Activated CD8-positive, alpha-beta T cell treated with anti-CD3 and anti-CD28 coated beads, Interleukin-2, amount 10 ng/mL, durations not matched to agents 7 days and 5 days (primary cell): ENCODE results near the gene HOXA6. TPM values are rescaled to one million over a fixed set of nuclear protein-coding genes. Genes with fewer than 3 reads are reported as not detected.

Source experiments
- ATAC-seq: fragments of 150-1000 bp; cut with Tn5 transposase; one replicate; pipeline ENCODE4 v1.10.0; 2021; ENCODE audit warnings: moderate library complexity
- CTCF ChIA-PET: fragments of 350-600 bp; sonication (Branson Sonifier 250); formaldehyde crosslinking; loops from one replicate; lab custom pipeline; 2021; ENCODE audit warnings: antibody characterized with exemption; lab: Charles Lee
- POLR2A ChIA-PET: fragments of 350-600 bp; sonication (Branson Sonifier 250); formaldehyde crosslinking; loops from one replicate; lab custom pipeline; 2021; ENCODE audit warnings: antibody characterized with exemption; lab: Charles Lee
- DNase-seq: peaks from one replicate; pipeline ENCODE4 v3.0.0-alpha.2; 2020
- H3K27ac Mint-ChIP-seq: one replicate; pipeline ENCODE4 v1.8.0; 2021; ENCODE audit warnings: mild to moderate bottlenecking, mixed read lengths
- H3K27me3 Mint-ChIP-seq: one replicate; pipeline ENCODE4 v1.8.0; 2021; ENCODE audit warnings: low read depth, mixed read lengths
- H3K36me3 Mint-ChIP-seq: one replicate; pipeline ENCODE4 v1.8.0; 2021; ENCODE audit warnings: low read depth, mixed read lengths
- H3K4me1 Mint-ChIP-seq: one replicate; pipeline ENCODE4 v1.8.0; 2021; ENCODE audit warnings: low read depth, mixed read lengths
- H3K4me3 Mint-ChIP-seq: one replicate; pipeline ENCODE4 v1.8.0; 2021; ENCODE audit warnings: mild to moderate bottlenecking, mixed read lengths
- H3K9me3 Mint-ChIP-seq: one replicate; pipeline ENCODE4 v1.8.0; 2022; ENCODE audit warnings: mixed read lengths; ENCODE audit not compliant: insufficient read depth
- total RNA-seq, 2 experiments: library from RNA; stranded (reverse); gene quantifications; one replicate each; pipeline ENCODE4 v1.2.3, GENCODE V29; 2021

Gene HOXA6
- total RNA-seq, 2 experiments from 2014 or later, result not detected

DNA sequence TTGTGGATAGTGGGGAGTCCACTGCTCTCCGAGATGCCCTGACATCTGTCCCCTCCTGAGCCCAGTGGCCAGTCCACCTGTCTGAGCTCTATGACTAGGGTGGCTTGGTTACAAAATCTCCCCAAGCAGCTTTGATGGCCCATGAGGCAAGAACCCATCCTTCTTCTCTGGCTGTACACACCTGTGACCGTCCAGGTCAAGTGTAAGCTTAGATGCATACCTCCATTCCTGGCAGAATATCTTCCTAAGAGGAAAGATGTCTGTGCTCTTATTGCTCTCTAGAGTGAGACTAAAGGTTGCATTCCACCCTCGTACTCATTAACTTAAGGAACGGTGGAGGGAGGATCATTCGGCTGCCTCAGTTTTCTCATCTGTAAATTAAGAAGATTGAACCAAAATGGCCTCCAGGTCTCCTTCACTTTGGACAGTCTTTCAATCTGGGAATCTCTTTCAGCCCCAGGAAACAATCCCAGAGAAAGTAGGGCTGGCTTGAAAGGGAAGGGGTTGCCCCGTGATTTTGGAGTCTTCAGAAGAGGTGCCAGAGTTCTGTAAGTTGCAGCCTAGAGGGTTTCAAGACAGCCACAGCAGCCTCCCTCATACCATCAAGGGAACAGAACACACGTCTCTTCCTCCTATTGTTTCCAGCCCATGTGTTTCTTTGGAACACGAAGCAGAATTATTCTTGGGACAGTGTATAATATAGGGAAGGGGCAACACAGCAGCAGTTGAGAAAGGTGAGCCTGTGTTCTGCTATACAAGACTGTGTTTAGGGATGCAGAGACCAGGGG lies 22.5 kb downstream of the HOXA6 start:
- no peak for ATAC-seq
- no peak for DNase-seq
- Mint-ChIP-seq H3K4me1 (peaks cover 2% of the 10 kb centered on the region), H3K27ac (no peak overlapping the region), H3K4me3 (no peak overlapping the region), H3K27me3 (peaks cover 28% of the 10 kb centered on the region), H3K36me3 (no peaks in the 10 kb centered on the region), H3K9me3 (no peaks in the 10 kb centered on the region)
- ChIA-PET POLR2A (no interaction called here), CTCF (no interaction called here)

DNA sequence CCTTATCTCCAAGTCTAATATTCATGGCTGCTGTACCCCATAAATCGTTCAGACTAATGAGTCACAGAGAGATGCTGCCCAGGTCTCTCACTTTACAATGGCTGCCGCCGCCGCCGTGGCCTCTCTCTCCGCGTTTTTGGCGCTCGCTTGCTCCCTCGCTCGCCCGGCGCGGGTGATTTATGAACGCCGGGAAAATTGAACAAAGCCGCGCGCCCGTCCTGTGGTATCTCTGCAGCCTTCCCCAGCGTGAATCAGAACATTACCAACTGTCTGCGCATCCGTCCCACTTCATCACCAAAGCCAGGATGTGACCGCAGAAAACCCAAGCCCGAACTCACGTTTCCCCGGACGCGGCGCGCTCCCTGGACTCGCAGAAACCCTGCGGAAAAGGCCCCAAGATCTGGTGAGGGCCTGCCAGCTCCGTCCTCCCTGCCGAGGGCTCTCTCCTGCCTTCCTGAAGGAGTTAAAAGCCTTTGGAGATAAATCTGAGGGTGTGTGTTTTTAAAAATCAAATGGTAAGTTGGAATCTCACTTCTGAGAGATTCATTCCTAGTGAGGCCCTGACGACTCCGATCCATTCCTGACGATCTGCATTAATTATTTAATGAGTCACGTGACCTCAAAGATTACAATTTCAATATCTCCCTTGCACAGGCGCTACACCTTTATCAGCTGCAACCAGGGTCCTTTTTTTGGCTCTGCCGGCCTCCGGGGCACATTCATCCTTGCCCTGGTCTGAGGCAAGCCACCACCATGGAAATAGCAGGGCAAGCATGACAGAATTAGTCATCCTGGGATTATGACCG lies 23.3 kb downstream of the HOXA6 start:
- ChIA-PET POLR2A (no interaction called here), CTCF (no interaction called here)
- ATAC-seq (no peak), DNase-seq (no peak)
- Mint-ChIP-seq H3K36me3 (no peaks in the 10 kb centered on the region), H3K4me3 (no peak overlapping the region), H3K9me3 (no peaks in the 10 kb centered on the region), H3K27ac (no peak overlapping the region), H3K4me1 (peaks cover 2% of the 10 kb centered on the region), H3K27me3 (peaks cover 28% of the 10 kb centered on the region)

DNA sequence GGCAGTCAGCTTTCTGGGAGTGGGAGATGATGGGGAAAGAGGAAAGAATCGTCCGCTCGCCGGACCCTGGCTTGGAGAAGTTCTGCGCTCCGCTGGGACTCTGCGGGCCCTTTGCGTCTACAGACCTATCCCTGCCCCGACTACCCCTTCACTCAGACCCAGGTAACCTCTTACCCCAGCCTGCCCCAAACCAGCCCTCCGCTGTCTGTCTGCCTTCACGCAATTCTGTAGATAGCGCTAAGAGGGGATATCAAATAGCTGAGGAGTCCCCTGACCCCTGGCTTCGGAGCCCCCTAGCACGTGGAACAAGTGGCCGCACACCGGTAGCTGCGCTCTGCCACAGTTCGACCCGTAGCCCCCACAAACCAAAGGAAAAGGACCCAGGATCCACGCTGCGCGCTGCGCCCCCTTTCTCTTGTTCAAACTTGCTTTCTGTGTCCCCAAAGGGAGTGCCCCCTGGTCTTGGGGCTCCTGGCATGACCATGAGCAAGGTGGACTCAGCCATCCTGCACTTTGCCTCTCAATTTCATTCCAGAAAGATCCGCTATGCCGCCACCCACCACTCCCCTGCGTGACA lies 24.0 kb downstream of the HOXA6 start:
- H3K4me3 Mint-ChIP-seq, result no peak overlapping the region
- ChIA-PET POLR2A (no interaction called here), CTCF (no interaction called here)
- DNase-seq (no peak), ATAC-seq (no peak)
- H3K4me1 Mint-ChIP-seq, result peaks cover 2% of the 10 kb centered on the region
- H3K9me3 Mint-ChIP-seq, result no peaks in the 10 kb centered on the region
- peaks cover 23% of the 10 kb centered on the region for H3K27me3 Mint-ChIP-seq
- no peaks in the 10 kb centered on the region for H3K36me3 Mint-ChIP-seq
- no peak overlapping the region for H3K27ac Mint-ChIP-seq

DNA sequence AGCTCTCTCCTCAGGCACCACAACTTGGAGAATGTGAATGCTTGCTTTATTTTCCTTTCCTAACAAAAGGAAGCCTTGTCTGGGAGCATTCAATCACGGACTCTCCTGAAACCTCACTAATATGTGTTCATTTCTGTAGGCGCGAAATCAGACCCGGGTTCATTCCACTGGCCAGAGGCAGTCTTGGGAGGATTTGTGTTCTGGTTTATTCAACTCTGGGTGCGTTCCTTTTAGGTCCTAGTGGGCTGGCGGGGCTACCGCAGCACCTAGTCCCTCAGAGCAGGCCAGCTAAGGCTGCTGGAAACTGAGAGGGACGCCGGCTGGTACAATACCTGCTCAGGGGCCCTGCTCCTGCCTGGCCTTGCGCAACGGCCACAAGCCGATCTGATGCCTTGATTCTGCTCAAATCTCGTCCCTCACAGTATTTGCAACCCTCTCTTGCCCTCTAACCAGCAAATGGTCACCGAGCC lies 24.5 kb downstream of the HOXA6 start:
- CTCF ChIA-PET, result no interaction called here
- Mint-ChIP-seq H3K4me3 (no peak overlapping the region), H3K27ac (no peak overlapping the region)

DNA sequence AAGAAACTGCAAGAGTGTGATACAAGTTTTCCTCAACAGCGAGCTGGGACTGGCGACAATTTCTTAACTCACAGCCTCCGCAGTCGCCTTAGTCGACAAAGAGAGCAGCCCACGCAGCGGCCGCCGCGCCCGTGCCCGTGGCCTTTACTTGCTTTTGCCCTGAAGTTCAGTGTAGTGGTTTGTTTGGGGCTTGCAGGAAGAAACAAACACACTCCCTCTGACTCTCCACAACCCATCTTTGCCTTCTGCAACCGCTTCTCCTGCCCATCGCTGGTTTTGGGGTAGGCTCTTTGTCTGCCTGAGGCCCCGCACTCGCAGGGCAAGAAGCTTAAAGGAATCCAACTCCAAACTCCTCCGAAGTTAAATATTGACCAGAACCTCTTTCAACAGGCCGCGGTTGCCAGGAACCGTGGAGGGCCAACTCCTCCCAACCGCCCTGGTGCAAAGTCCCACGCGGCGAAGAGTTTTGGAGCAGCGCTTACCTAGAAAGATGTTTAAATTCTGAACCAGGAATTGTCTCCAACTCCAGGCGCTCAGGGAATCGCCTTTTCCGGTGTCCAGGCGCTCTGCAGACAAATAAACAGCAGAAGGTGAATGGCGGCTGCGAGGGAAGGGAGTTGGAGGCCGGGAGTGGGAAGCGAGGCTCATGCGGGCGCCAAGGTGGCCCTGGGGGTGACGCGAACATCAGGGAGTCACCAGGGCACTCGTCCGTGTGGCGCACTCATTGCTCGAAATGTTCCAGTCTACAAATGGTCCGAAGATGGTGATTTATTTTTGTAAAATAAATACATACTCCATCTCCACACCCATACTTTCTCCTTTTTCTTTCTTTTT lies 25.3 kb downstream of the HOXA6 start:
- ChIA-PET POLR2A (interaction anchor here (1.3 kb wide), 1 partner anchor 8 kb away, joined by 3 read pairs; the partner anchor contains the start of gene HOXA4), CTCF (no interaction called here)
- Mint-ChIP-seq H3K9me3 (no peaks in the 10 kb centered on the region), H3K27me3 (peaks cover 14% of the 10 kb centered on the region), H3K4me1 (peaks cover 2% of the 10 kb centered on the region), H3K36me3 (no peaks in the 10 kb centered on the region), H3K27ac (no peak overlapping the region), H3K4me3 (no peak overlapping the region)
- ATAC-seq, result no peak
- no peak for DNase-seq

More for the DNA sequence above, 24.5 kb downstream of the HOXA6 start:
- Mint-ChIP-seq H3K4me1 (peaks cover 2% of the 10 kb centered on the region), H3K36me3 (no peaks in the 10 kb centered on the region), H3K9me3 (no peaks in the 10 kb centered on the region), H3K27me3 (peaks cover 21% of the 10 kb centered on the region)
- no peak for DNase-seq
- no peak for ATAC-seq
- POLR2A ChIA-PET, result no interaction called here

DNA sequence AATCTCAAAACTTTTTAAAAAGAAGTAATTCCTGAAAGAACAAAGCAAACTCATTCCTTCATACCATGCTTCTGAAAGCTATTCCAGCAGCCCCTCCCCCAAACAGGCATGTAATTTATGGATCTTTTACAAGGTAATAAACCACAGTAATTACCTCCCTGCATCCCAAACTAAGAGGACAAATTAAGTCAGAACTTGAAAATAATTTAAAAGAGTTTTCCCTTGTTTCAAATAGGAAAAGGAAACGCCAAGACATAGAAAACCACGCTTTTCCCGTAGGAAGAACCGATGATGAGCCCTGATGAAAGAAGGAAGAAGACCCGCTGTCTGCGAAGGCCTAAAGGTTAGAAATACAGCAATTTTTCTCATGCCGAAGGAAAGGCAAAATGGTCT lies 25.9 kb downstream of the HOXA6 start:
- ChIA-PET CTCF (no interaction called here), POLR2A (interaction anchor here (1.3 kb wide), 1 partner anchor 9 kb away, joined by 3 read pairs; the partner anchor contains the start of gene HOXA4)
- H3K36me3 Mint-ChIP-seq, result no peaks in the 10 kb centered on the region
- ATAC-seq (no peak), DNase-seq (no peak)
- peaks cover 10% of the 10 kb centered on the region for H3K27me3 Mint-ChIP-seq
- no peak overlapping the region for H3K27ac Mint-ChIP-seq
- no peak overlapping the region for H3K4me3 Mint-ChIP-seq
- peaks cover 2% of the 10 kb centered on the region for H3K4me1 Mint-ChIP-seq
- no peaks in the 10 kb centered on the region for H3K9me3 Mint-ChIP-seq

DNA sequence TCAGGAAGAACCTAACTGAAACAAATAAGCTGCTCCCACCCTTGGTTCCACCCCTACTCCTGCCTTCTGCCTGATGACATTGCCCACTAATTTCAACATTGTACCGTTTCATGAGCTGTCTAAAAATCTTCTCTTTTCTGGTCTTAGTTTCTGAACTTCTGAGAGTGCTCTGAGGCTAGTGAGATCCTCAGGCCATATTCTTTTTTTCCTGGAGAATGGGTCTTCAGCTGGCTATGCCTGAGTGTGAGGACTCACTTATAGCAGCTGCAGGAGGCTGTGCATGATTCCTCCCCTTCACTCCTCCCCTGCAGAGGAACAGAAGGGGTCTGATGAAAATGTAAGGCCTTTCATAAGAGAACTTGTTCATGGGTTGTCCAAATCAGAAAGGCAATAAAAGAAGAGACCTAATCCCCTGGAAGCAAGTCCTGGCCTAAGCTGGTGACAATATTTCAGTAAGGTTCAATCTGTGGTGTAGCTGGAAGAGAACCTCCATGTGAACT lies 28.1 kb downstream of the HOXA6 start:
- no peak for DNase-seq
- Mint-ChIP-seq H3K27ac (no peak overlapping the region), H3K4me1 (peaks cover 2% of the 10 kb centered on the region), H3K4me3 (no peak overlapping the region), H3K36me3 (no peaks in the 10 kb centered on the region), H3K27me3 (no peaks in the 10 kb centered on the region), H3K9me3 (no peaks in the 10 kb centered on the region)
- ChIA-PET POLR2A (interaction anchor here (0.8 kb wide), 1 partner anchor 352 kb away, joined by 3 read pairs; no protein-coding TSS in a partner anchor), CTCF (interaction anchor here (0.7 kb wide), 1 partner anchor 10 kb away, joined by 3 read pairs; no protein-coding TSS in a partner anchor)
- ATAC-seq, result no peak

DNA sequence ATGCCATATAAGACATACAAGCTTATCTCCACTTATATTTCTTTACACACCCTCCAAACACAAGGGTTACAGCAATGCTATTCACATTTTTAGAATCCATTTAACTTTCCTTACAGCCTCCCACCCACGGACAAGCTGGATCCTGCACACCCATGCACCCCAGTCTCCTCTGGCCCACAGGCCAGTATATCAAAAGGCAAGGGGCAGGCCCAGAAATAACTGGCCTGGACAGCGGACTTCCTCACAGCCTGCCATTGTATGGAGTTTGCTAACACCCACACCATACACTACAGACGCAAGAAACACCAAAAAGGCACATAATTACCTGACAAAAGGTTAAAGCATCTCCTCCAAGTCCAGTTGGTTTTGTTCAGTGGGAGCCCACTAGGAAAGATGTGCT lies 29.0 kb downstream of the HOXA6 start:
- no peaks in the 10 kb centered on the region for H3K9me3 Mint-ChIP-seq

DNA sequence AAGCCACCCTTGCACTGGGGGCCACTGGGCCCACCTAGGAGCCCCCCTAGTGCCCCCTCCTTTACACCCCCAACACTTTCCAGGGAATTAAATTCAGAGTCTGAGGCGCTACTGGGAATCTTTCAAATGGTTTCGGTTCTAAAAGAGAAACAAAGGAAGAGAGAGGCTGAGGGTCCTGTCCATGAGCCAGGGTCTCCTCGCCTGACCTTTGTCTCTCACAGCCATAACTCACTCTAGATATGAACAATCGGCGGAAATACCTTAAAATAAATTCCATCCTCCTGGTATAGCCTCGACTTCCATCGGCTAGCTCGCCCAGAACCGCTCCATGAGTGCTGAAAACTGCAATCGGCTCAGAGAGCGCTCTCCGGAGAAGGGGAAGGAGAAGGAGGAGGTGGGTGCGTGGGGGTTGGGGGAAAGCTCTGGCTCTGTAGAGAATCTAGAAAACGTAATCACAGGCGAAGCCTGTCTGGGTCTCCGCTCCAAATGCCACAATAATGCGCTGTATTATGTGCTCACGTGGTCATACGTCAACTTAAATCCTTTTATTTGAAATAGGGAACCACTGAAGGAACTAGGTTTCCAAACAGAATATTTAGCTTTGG lies 29.6 kb downstream of the HOXA6 start:
- POLR2A ChIA-PET, result no interaction called here
- ATAC-seq (no peak), DNase-seq (no peak)
- Mint-ChIP-seq H3K4me1 (peaks cover 2% of the 10 kb centered on the region), H3K36me3 (no peaks in the 10 kb centered on the region), H3K4me3 (no peak overlapping the region), H3K9me3 (no peaks in the 10 kb centered on the region), H3K27me3 (no peaks in the 10 kb centered on the region), H3K27ac (no peak overlapping the region)
- CTCF ChIA-PET, result no interaction called here

More for the DNA sequence above, 29.0 kb downstream of the HOXA6 start:
- DNase-seq (no peak), ATAC-seq (no peak)
- POLR2A ChIA-PET, result no interaction called here
- Mint-ChIP-seq H3K27me3 (no peaks in the 10 kb centered on the region), H3K27ac (no peak overlapping the region), H3K36me3 (no peaks in the 10 kb centered on the region), H3K4me1 (peaks cover 2% of the 10 kb centered on the region), H3K4me3 (no peak overlapping the region)
- CTCF ChIA-PET, result no interaction called here

DNA sequence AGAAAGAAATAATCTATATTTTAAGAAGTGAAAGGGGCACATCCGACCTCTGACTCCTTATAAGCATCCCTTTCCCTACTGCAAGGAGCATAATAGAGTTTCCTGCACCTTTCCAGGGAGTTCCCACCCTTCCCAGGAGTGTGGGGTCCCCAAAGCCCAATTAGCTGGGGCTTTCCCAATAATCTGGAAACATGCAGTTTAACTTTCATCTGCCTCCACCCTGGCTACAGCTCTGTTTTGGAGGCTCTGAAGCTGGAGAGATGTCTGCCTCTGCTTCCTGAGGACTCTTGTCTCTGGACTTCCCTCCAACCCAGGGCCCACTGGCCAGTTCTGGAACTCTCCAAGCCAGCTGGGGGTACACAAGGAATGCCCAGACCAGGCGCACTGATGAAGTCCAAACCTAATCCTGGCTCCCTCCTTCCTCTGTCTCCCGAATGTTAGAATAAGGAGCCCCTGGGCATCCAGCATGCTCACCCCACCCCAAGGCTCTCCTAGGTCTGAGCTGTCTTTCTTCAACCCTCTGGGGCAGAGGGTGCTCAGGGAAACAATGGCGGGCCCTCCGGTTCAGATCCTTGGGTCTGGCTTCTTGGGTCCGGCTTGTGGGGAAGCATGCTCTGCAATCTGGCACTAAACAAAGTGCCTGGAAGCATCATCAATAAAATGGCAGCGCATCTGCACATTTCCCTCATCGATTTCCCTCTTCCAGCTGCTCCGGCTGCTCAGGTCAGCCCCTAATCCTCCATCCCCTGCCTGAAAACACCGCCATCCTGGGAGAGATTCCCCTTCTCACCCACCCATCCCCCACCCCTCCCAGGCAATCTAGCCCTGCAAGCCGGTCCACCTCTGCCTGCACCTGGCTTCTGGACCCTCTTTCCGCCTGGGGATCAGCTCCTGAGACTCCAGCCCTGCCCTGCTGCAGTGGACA lies 30.4 kb downstream of the HOXA6 start:
- H3K9me3 Mint-ChIP-seq, result no peaks in the 10 kb centered on the region

More for the DNA sequence above, 30.4 kb downstream of the HOXA6 start:
- DNase-seq (no peak), ATAC-seq (no peak)
- Mint-ChIP-seq H3K4me1 (no peaks in the 10 kb centered on the region), H3K4me3 (no peak overlapping the region), H3K36me3 (no peaks in the 10 kb centered on the region), H3K27me3 (no peaks in the 10 kb centered on the region), H3K27ac (no peak overlapping the region)
- CTCF ChIA-PET, result no interaction called here
- POLR2A ChIA-PET, result interaction anchor here (0.6 kb wide), 1 partner anchor 36 kb away, joined by 3 read pairs; no protein-coding TSS in a partner anchor
